ENCODE data around the gene GAREM2. TPM values are rescaled to one million over a fixed set of nuclear protein-coding genes. Genes with fewer than 3 reads are reported as not detected.

Gene GAREM2
- total and polyA plus RNA-seq, 2 donors (not counting 3 experiments of a cell fraction or from before 2014, with no cell fraction given), result 3.1 to 3.7 TPM

DNA sequence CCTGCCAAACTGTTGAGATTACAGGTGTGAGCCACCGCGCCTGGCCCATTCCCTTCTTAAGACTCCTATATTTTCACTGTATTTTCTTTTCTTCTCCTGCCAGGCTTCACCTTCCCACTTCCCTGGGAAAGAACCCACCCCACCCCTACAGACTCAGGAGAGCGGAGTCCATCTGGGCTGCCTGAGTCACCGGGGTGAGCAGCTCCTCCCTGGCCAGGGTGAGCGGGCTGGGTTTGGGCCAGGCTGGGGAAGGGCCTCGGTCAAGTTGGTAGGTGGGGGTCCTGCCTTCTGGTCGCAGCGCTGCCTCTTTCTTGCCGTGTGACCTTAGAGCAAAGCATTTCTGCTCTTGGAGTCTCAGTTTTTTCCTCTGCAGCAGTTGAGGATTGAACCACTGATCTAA, 2.1 kb upstream of the GAREM2 start:
- Histone ChIP-seq H4K20me1 (replicated peaks; ENCODE audit: control insufficient read depth, extremely low read depth, insufficient read depth, low read length) (no peaks in the 10 kb centered on the region), H3K4me2 (ENCODE audit: insufficient read depth, low read length) (no peak overlapping the region), H3K36me3 (ENCODE audit: control insufficient read depth in 2 of 2, extremely low read depth in 1 of 2, insufficient read depth in 2 of 2, low read length in 2 of 2) (no peaks in the 10 kb centered on the region), H3K27ac (ENCODE audit: insufficient read depth, low read depth, low read length) (no peak overlapping the region), H3K79me2 (ENCODE audit: control insufficient read depth, insufficient read depth, low read length) (no peaks in the 10 kb centered on the region), H3K4me3 (replicated peaks in 1 of 3; ENCODE audit: insufficient read depth in 1 of 3, low read depth in 1 of 3, low read length in 3 of 3) (no peak overlapping the region), H3K9ac (replicated peaks; ENCODE audit: extremely low read depth, insufficient read depth, low read length) (no peak overlapping the region), H3K9me3 (replicated peaks; ENCODE audit: control insufficient read depth, insufficient read depth, low read length) (no peaks in the 10 kb centered on the region), H2AFZ (ENCODE audit: low read depth, low read length) (no peak overlapping the region), H3K9me1 (replicated peaks; ENCODE audit: control insufficient read depth, extremely low read depth, insufficient read depth, low read length) (no peaks in the 10 kb centered on the region), H3K4me1 (ENCODE audit: control insufficient read depth, extremely low read depth, insufficient read depth, low read length) (no peaks in the 10 kb centered on the region), H3K27me3 (ENCODE audit: control insufficient read depth in 2 of 2, insufficient read depth in 2 of 2, low read length in 2 of 2) (peaks cover 11 to 17% of the 10 kb centered on the region in 2 experiments)
- ChIA-PET POLR2A (no interaction called here), CTCF (interaction anchor here (2.1 to 2.9 kb wide), 2 partner anchors 10 to 13 kb away, joined by 6 to 20 read pairs; no protein-coding TSS in a partner anchor)
- dilution Hi-C loops (cut with MboI; ENCODE audit: extremely low pct_ligation_motif_present, low sequenced_read_pairs) (no loop called here), intact Hi-C loops (cut with micrococcal nuclease) (no loop called here)
- TF ChIP-seq, protein P1, sequence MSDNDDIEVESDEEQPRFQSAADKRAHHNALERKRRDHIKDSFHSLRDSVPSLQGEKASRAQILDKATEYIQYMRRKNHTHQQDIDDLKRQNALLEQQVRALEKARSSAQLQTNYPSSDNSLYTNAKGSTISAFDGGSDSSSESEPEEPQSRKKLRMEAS (IDR thresholded peaks at IDR 0.05; ENCODE audit: insufficient read depth, insufficient read length), result no peak
- TF ChIP-seq MYC (IDR thresholded peaks at IDR 0.05; ENCODE audit: low read depth, low read length), result no peak
- TF ChIP-seq POLR2AphosphoS5 (IDR thresholded peaks at IDR 0.05; ENCODE audit: insufficient read depth, low read depth, low read length), result no peak
- TF ChIP-seq FOS (IDR thresholded peaks at IDR 0.05; ENCODE audit: borderline replicate concordance, insufficient read depth, low read length), result no peak
- TF ChIP-seq JUN (IDR thresholded peaks at IDR 0.05; ENCODE audit: borderline replicate concordance, insufficient read depth, insufficient read length, low read depth), result no peak
- TF ChIP-seq EZH2 (IDR thresholded peaks at IDR 0.05; ENCODE audit: borderline replicate concordance, low read depth, low read length, severe bottlenecking), result no peak
- TF ChIP-seq GATA2 (IDR thresholded peaks at IDR 0.05; ENCODE audit: insufficient read depth, insufficient read length, low read depth, low read length), result no peak
- no peak for TF ChIP-seq POLR2A (IDR thresholded peaks at IDR 0.05; ENCODE audit: low read depth, low read length)
- TF ChIP-seq, protein P2, sequence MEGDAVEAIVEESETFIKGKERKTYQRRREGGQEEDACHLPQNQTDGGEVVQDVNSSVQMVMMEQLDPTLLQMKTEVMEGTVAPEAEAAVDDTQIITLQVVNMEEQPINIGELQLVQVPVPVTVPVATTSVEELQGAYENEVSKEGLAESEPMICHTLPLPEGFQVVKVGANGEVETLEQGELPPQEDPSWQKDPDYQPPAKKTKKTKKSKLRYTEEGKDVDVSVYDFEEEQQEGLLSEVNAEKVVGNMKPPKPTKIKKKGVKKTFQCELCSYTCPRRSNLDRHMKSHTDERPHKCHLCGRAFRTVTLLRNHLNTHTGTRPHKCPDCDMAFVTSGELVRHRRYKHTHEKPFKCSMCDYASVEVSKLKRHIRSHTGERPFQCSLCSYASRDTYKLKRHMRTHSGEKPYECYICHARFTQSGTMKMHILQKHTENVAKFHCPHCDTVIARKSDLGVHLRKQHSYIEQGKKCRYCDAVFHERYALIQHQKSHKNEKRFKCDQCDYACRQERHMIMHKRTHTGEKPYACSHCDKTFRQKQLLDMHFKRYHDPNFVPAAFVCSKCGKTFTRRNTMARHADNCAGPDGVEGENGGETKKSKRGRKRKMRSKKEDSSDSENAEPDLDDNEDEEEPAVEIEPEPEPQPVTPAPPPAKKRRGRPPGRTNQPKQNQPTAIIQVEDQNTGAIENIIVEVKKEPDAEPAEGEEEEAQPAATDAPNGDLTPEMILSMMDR (IDR thresholded peaks at IDR 0.05; ENCODE audit: extremely low read depth in 1 of 2, insufficient read depth in 1 of 2, low read depth in 1 of 2, low read length in 2 of 2), result no peak
- FAIRE-seq (no peak), DNase-seq (ENCODE audit: low read depth, low spot score) (no peak)
- no TSS peak for BruUV-seq (replicated peaks)

All from endothelial cell of umbilical vein (primary cell).